ENCODE data around the gene SNAP47.

The SNAP47 gene

DNA sequence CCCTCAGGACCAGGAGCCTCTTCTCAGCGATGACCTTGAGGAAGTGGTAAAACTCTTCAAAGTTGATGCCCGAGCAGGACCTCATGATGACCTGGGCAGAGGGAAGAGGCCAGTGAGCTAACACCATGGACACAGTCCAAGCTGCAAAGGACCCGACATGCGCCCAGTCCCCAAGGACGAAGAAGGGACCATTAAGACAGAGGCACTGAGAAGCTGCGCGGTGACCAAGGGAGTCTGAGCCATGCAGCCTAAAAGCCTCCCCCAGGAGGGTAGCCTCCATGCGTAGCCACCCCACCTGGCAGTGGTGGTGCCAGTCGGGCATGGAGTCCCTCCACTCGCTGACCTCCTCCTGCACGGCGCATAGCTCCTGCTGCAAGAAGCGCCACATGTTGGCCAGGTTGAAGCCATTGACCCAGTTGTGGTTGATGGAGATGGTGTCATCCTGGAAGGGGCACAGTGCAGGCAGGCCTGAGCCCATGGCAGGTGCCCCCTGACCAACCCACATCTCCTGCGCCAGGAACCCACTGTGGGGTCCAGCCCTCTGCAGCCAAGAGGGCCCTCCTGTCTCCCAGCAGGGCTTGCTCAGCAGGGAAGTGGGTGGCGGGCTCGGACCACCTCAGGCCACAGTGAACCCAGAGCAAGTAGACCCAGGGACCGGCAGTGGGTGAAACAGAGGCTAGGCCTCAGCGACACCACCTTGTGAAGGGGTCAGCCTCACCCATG, 2.5 kb upstream of the SNAP47 start:
- DNase-seq (ENCODE audit: low read depth): no peak

DNA sequence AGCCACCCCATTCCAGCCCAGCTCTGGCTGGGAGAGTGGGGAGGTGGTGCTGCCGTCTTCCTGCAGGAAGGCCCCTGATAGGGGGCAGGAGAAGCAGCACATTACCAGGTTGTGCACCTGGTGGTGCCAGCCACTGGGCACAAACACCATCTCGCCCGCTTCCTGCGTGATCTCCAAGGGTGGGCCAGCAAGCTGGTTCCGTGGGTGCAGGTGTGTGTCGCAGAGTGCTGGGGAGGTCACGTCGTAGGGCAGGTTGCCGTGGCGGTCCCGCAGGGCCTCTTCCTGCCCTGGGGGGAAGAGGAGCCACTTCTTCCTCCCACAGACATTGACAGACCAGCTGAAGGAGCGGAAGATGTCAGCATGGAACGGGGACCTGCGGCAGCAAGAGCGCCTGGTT, 1.9 kb upstream of the SNAP47 start:
- no peak for DNase-seq (ENCODE audit: low read depth)

DNA sequence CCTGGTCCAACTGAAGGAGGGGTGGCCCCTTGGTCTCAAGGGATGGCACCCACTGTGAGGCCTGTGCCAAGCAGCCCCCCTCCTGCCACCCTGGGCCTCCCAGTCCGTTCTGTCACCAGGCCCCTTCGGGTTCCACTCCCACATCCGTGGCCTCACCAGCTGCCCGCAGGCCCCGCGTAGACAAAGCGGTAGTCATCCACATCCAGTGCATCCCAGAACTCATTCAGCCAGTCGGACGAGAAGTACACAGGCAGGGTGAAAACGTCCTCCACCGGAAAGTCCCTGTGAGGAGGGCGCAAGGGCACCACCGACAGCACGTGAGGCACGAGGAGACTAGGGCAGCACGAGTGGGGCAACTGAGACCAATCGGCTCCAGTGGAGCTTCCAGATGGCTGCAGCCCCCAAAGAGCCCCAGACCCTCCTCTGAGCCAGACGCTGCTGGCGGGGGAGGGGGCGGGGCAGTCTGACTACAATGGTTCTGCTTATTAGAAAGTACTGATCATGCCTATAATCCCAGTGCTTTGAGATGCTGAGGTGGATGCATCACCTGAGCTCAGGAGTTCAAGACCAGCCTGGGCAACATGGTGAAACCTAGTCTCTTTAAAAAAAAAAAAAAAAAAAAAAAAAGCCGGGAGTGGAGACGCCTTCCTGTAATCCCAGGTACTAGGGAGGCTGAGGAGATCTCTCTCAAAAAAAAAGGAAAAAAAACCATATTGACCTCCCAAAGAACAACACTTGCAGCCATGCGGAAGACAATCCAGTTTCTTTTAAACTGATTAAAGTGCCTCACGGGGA, 1.3 kb upstream of the SNAP47 start:
- no peak for DNase-seq (ENCODE audit: low read depth)

DNA sequence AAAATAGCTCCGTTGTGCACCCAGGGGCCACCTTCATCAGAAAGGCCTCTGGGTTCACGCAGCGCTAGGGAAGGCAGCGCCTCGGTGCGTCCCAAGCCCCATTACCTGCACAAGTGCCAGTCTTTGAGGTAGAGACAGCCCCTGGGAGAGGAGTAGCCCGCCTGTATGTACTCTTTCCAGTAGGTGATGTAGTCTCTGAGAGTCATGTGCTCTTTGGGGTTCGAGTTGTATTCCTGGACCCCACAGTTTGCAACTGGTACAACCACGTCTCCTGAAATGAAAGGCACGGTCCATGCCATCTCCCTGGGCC, 734 bp upstream of the SNAP47 start:
- DNase-seq (ENCODE audit: low read depth): no peak

DNA sequence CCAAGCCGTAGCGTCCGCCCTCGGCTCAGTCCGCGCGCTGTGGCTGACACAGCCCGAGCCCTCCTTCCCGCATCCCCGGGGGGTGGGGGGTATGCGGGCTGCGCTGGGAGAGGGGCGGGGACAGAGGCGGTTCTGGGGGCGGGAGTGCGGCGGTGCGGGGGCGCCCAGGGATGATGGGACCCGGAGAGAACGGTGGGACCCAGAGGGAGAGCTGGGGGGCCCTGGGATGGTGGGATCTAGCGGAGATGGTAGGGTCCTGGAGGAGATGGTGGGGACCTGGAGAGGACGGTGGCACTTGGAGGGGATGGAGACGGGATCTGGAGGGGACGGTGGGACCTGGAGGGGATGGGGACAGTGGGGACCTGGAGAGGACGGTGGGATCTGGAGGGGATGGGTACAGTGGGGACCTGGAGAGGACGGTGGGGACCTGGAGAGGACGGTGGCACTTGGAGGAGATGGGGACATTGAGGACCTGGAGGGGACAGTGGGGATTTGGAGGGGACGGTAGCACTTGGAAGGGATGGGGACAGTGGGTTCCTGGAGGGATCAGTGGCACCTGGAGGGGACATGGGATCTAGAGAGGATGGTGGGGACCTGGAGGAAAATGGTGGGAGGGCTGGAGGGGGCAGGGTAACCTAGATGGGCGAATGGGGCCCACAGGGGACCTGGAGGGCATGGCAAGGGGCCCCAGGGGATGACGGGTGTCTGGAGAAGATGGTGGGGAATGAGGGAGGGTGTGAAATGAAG, 477 bp downstream of the SNAP47 start:
- no peak for DNase-seq (ENCODE audit: low read depth)

DNA sequence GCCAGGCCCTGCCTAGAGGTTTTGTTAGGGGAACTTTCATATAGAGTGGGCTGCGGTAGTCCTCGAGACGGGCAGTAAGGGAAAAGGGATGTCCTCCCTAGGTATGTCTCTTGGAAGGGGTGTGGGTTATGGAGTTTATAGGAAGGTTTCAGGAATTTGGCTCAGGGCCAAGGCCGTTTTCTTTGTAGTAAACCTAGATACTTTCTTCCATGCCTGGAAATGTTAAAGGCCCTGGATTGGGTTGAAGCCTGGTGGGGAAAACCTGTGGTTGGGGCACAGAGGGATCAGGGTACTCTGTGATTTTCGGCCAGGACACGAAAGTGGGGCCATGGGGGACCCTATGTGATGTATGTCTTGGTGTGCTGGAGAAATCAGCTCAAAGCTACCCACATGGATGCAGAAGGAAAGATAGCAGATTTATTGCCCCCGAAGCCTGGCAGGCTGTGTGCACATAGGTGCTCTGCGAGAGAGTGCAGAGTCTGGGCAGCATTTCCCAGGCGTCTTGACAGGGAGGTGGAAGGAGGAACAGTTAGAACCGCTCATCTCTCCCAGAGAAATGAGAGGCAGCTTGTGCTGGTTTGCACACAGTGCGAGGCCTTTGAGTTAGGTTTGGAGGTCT, 1.7 kb downstream of the SNAP47 start:
- no peak for DNase-seq (ENCODE audit: low read depth)

DNA sequence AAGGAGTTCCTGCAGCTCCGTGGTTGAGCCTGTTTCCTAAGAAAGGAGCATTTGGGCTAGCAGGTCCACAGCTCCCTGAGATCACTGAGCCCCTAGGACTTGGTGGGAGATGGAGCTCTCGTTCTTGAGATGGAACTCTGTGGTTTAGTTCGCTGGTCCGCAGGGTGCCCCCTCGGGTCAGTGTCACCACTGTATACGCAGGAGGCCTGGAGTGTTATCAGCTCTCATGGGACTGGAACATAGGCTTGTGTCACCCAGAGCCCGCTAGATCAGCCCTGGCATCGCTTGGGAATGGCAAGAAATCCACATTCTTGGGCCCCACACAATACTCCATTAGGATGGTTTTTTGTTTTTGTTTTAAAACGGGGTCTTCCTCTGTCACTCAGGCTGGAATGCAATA, 3.6 kb downstream of the SNAP47 start:
- DNase-seq (ENCODE audit: low read depth): no peak

DNA sequence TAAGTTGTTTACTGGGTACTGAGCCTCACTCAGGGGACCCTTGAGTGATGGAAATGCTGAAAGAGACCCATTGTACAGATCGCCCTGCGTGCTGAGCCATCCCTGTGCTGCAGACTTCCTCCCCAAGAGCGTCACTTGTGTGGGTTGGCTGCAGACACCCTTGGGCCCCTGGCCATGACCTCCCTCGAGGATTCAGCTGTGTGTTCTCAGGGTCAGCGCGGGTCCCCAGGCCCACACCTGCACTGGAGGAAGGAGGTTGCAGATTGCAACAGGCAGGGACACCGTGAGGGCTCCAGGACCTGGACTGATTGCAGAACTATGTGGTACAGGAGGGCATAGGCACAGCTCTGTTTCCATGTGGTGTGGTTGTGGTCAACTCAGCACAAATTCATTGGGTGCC, 4.4 kb downstream of the SNAP47 start:
- DNase-seq (ENCODE audit: low read depth): no peak

DNA sequence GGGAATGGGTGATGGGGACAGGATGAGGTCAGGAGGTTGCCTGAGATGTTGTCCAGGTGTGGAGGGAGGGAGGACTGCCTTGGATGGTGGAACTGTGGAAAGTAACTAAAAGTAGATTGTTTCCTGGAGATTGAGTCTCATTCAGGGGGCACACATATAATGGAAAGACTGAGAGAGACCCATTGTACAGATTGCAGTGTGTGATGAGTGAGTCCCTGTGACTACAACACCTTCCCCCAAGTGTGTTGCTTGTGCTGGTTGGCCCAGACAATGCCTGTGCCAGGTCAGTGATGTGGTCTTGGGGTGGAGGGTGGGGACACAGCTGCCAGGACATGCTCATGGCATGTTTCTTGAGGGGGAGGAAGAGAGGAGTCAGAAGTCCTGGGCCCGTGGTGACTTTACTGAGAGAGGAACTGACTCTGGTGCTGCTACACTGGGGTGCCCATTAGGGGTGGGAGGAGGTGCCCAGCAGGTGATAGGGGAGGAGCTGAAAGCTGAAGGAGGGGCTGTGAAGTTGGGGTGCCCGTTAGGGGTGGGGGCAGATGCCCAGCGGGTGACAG, 5.2 kb downstream of the SNAP47 start:
- DNase-seq (ENCODE audit: low read depth): no peak

DNA sequence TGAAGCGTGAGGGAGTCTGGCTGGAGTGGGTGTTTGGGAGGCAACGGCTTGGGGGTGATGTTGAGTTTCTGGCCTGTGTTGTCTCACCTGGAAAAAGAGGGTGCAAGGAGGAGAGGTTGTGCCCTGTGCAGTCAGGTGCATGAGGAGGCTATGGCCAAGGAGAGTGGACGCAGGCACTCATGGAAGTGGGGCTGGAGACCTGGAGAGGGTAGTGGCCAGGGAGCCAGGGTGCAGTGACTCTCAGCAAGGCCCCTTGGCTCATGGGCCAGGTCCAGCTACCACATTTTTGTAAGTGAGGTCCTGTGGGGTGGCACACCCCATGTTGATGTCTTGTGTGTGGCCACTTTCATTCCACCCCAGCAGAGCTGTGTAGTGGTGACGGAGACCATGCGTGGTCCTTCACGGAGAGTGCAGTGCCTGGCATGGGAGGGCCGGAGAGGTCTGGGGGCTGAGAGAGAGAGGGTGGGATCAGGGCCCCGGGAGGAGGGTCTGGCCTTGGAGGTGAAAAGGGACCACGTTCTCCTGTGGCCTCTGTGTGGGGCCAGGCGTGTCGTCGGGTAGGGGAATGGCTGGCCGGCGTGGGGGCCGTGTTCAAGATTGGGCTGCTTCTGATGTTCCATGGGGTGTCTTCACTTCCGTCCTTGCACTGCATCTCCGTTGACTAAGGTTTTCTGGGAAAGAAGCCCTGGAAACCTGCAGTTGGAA, 6.1 kb downstream of the SNAP47 start:
- DNase-seq (ENCODE audit: low read depth): no peak

DNA sequence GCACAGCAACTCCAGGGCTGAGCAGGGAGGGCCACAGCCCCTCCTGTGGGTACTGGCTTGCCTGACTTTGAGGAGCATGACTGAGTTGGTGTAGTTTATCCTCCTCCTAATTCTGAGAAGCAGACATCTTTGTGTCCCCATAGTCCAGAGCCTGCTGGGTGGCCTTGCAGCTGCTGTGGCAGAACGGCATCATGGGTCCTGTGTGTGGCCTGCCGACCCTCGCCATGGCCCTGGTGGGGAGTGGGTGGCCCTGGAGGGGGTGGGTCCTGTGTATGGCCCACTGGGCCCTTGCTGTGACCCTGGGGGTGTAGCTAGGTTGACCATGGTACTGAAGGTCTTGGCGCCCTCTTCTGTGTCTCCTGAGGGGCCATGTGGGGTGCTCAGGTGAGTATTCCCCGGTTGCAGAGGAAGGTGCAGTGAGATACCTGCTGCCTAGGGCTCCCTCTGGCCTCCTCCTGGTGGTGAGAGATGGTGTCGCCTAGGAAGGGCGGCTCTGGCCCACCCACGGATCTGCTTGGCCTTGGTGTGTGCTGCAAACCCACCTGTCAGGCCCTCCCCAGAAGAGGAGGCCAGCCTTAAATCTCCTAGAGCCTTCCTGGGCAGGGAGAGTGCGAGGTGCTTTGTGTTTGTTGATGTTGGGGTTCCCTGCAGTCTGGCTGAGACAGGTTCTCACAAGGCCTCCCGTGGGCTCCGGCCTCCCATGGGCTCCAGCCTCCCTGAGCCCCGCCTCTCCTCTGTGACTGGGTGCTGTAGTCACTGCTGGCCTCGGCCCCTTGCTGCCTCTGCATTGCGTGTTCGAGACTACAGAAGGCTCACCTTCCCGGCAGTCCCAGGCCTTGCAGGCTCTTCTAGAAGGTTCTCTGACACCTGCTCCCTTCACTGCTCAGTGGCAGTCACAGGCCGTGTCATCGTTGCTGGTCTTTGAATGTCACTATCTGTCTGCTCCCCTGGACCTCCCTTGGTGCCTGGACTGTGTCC, 7.8 kb downstream of the SNAP47 start:
- DNase-seq (ENCODE audit: low read depth): no peak

DNA sequence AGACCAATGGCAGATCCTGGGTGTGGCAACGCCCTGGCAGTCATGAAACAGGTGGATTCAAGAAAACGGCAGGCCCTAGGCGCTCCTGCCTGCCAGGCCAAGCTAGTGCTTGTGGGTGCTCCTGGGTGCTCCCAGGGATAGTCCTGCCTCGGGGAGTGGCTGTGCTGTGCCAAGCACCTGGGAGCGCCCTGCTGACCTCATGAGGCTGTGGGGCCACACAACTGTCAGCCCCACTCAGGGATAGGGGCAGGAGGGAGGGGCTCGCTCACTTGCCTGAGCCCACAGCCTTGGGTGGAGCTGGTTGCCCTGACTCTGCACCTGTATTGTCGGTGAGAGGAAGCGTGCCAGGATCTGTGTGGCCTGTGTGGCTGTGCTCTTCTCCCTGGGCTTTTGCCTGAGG, 9.4 kb downstream of the SNAP47 start:
- no peak for DNase-seq (ENCODE audit: low read depth)

DNA sequence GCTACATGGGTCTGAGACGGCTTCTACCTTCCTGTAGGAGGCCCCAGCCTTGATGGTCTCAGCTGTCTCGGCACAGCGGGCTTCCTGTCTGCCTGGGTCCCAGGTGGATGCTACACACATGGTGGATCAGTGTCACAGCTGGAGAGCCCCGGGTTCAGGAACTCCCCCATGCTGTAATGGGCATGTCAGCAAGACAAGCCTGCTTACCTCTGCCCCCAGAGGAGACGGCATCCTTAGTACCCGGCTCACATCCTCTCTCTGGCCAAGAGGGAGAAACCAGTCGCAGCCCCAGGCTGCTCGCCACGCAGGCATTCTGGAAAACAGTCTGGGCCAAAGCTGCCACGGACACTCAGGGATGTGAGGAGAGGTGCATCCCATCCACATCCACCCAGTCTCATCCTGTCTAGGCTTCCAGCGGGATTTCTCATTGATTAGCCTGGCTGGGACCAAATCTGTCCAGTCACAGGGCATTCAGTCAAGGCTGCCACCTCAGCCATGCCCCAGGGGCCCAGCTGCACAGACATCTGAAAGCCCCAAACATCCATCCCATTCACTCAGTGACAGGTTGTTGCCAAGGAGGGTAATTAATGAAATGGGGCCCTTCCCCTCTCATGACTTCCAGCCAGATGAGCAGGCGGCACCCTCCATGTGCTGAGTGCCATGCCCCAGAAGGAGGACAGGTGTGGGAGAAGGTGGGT, 10.5 kb downstream of the SNAP47 start:
- DNase-seq (ENCODE audit: low read depth): no peak

DNA sequence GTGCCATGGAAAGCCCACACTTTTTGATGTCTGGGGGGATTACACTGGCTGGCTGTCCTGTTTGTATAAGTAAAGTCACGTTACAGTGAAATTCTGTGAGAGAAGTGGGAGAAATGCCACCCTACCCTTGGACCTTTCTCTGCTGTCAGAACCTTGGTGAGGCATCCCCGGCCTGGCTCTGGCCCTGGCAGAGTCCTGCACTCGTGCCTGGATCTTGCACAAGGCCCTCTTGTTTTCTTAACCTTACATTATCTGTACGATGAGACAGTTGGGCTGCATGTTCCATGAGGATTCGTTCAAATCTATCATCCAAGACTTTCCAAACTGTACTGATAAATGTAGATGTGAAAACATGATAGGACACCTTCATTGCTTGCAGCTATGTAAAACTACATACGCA, 11.4 kb downstream of the SNAP47 start:
- no peak for DNase-seq (ENCODE audit: low read depth)

DNA sequence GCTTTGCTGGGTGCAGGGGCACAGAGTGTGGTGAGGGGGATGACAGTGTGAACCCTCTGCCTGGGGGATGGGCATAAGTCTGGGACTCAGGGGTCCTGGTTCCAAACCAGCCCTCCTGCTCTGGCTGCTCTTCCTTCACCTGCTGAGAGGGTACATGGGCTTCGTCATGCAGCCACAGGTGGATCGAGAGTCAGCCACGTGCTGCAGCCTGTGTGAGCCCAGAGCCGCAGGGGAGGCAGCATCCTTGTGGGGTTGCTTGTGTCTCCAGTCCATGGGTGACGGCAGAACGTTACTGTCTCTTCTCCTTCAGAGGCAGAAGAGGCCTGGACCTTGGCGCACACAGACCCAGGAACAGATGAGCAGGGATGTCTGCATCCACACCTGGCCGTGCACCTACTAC, 12.1 kb downstream of the SNAP47 start:
- DNase-seq (ENCODE audit: low read depth): no peak

DNA sequence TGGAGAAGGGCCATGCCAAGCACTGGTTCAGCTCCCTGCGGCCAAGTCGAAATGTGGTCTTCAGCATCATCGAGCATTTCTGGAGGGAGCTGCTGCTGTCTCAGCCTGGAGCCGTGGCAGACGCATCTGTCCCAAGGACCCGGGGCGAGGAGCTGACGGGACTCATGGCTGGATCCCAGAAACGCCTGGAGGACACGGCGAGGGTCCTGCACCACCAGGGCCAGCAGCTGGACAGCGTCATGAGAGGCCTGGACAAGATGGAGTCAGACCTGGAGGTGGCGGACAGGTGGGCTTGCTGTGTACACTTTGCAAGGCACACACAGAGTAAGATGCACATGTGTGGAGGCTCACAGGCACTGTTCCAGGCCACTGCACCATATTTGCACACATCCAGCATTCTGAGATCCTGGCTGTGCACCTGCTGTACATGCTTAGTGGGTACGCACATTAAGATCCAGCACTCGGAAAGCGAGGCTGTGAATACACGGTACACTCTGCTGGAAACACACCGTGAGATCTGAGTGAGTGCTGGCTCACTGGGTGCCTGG, 12.8 kb downstream of the SNAP47 start:
- DNase-seq (ENCODE audit: low read depth): no peak

DNA sequence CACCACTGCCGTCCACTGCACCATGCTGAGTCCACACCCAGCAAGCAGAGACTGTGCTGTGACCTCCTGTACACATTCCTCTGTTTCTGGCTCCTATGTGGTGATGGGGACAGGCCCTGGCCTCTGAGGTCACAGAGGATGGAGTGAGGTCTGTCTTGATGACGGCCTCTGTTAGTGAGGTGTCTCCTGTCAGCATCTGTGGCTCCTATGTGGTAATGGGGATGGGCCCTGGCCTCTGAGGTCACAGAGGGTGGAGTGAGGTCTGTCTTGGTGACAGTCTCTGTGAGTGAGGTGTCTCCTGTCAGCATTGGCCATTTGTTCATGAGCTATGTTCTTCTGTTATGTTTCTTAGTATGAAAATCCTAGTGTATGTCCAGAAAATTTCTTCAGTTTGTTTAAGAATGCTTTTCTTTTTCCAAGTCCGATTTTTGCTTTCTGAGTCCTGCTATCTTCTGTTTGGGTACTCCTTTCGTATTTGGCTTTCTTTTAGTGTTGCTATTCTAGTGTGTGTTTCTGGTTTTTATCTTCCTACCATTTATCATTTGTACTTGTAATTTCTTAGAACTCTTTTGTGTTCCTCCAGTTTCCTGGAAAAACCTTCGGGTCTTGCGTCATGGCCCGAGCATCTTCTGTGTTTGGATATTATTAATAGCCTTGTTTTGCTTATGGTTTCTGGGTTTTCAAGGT, 13.4 kb downstream of the SNAP47 start:
- no peak for DNase-seq (ENCODE audit: low read depth)

DNA sequence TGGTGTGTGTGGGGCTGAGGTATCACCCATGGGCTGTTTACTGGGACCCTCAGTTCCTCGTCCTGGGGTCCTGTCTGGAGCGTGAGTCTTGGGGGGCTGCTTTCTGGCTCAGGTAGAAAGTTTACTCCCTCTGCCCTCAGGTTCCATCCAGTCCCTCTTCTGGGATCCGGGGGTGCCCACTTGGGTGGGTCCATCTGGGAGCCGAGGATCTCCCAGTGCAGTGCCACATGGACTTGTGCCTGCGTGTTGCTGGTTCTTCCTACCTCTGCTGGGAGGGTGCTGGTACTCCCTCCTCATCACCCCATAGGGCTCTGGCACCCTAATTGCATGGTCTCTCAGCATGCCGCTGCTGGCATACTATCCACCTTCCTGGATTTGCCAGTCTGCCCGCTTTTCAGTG, 14.0 kb downstream of the SNAP47 start:
- DNase-seq (ENCODE audit: low read depth): no peak
